ENCODE results near the gene UBE2QL1.

Gene UBE2QL1

DNA sequence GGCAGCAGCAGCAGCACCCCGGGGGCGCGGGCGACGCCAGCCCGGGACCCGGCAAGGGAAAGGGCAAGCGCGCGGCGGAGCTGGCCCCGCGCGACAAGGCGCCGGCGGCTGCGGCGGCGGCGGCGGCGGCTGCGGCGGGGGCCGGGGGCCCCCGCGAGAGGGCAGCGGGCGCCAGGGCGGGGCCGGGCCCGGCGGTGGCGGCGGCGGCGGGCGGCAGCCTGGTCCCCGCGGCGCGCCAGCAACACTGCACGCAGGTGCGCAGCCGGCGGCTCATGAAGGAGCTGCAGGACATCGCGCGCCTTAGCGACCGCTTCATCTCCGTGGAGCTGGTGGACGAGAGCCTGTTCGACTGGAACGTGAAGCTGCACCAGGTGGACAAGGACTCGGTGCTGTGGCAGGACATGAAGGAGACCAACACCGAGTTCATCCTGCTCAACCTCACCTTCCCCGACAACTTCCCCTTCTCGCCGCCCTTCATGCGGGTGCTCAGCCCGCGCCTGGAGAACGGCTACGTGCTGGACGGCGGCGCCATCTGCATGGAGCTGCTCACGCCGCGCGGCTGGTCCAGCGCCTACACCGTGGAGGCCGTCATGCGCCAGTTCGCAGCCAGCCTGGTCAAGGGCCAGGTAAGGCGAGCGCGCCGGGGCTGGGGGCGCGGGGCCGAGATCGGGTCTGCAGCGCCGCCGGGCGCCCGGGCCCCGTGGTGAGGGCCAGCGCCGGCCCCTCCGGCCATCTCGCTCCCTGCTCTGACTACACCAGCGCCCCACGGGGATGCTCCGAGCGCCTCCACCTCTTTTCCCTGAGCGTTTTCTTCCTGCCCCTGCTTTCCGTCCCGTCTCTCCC lies at the start of gene UBE2QL1:
UBE2QL1 (plus strand) TSS at position 238 of the 843 bp plus-strand sequence; CDS start at position 273, 35 bp downstream.
- DNase-seq = no peak

DNA sequence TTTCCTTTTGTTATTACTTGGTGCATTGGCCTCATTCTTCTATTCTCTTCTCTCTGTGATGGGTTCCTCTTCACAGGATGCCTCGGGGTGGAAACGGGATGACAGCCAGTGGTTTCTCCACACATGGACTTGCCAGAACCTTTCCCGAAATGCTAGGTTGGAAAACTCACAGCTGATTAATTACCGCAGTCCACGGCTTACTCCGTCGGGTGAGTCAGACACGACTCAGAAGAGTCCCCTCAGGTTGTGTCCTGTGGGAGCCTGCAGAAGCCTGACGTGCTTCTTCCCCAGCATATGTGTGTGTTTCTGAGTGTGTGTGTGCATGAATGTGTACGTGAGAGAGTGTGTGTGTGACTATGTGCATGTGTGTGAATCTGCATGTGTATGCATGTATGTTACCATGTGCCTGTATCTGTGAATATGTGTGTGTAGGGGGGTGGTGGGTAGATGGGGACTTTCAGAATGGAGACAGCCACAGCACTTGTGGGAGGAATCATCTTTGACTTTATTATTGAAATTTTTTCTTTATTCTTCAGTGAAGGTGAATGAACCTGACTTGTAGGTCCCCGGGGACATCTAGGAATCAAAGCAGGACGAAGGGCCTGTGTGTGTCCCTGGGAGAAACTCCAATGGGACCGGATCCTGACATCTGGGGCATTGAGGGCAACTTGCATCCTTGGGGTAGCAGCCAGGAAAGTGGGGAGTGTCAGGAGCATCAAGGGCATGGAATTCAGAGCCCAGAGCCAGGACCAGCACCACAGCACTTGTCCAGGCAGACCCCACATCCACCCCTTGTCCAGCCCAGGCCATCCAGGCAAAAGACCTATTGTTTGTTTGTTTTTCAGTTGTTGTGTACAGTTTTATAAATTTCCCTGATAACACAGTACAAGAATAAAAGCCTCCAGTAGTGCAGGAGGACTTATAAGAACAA lies 48.4 kb upstream of the UBE2QL1 start:
- no peak for DNase-seq

- DNase-seq = no peak
Observed at GRCh38 chr5:6401410-6401809, 47.2 kb upstream of the UBE2QL1 start.

DNA sequence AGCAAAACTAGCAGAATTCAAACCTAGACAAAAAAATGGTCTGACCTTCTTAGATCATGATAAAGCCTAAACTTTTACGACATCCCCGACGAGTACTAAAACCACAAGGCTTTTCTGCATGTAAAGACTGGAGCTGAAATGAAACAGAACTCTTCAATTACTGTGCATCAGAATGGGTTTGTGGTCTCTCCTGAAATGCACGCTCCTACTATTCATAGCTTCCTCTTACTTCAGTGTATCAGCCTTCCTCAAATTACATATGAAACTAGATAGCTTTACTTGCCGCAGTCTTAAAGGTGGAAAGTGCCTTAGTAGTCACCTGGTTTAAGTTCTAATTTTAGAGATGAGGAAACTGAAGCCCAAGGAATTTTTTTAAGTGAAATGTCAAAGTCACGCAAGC lies 45.7 kb upstream of the UBE2QL1 start:
- DNase-seq = peak; percentile 87

DNA sequence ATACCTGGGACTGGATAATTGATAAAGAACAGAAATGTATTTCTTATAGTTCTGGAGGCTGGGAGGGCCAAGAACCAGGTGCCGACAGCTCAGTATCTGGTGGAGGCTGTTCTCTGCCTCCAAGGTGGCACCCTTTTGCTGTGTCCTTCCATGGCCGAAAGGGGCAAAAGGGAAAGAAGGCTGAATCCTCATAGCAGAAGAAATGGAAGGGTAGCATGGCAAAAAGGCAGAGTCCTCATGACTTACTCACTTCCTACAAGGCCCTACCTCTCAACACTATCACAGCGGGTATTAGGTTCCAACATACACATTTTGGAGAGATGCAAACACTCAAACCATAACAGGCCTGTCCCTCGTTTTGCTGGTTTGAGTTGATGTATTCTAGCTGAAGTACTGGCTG lies 45.2 kb upstream of the UBE2QL1 start:
- DNase-seq = no peak

- no peak for DNase-seq
Observed at GRCh38 chr5:6404129-6404528, 44.5 kb upstream of the UBE2QL1 start.

DNA sequence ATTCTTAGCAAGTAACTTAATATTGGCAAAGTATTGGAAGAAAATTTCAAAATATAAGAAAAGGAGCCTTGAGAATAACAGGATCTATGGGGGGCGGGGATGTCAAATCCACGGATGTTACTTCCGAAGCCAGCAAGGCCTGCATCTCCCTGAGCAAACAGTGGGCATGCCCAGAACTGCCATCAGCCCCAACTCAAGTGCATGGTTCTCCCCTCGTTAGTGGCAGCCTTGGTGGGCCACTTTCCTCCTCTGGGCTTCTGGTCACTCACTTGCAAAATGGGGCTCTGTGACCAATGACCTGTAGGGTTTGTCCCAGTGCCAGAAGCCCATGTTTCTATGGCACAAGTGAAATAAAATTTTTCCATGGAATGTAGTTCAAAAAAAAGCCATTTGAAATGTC lies 43.1 kb upstream of the UBE2QL1 start:
- no peak for DNase-seq

GRCh38 chr5:6407558-6408259 lies 41.0 kb upstream of the UBE2QL1 start:
- peak; percentile 76 for DNase-seq

- no peak for DNase-seq
Observed at GRCh38 chr5:6408260-6408596, 40.4 kb upstream of the UBE2QL1 start.

DNA sequence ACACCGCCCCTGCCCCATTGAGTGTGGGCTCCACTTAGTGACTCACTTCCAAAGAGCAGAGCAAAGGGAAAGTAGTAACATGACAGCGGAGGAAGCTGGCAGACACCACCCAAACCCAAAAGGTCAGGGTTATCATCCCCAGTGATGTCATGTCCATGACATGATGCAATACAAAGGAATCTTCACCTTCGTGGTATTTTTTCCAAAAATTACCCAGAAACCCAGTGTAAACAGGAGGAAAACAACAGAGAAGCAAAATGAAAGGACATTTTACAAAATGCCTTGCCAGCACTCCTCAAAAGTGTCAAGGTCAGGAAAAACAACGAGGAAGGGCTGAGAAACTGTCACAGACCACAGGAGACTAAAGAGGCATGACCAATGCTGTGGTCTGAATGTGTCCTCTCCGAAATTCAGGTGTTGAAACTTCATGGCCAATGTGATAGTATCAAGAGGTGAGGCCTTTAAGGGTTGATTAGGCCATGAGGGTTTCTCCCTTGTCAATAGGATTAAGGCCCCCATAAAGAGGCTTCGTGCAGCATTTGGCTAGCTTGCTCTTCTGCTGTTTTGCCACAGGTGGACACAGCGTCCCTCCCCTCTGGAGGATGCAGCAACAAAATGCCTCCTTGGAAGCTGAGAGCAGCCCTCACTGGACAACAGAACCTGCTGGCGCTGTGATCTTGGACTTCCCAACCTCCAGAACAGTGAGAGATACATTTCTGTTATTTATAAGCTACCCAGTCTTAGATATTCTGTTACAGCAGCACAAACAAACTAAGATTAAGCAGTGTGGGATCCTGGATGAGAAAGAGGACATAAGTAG lies 39.8 kb upstream of the UBE2QL1 start:
- peak; percentile 38 for DNase-seq

DNA sequence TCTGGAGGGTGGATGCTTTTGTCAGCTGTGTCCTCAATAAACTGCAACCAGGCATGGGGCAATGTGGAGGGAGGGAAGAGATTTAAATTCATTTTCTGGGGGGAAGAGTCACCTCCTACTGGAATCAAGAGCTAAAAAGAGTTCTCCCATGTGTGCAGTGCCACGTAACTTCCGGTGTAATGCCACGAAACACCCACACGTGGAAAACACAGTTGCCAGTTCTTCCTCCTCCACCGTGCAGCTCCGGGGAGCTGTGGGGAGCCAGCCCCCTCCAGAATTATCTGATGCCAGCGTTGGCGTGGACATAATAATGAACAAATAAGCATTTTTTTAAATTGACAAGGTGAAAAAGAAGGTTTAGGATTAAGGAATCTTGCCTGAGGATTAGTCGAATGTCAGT lies 38.2 kb upstream of the UBE2QL1 start:
- DNase-seq = no peak

DNA sequence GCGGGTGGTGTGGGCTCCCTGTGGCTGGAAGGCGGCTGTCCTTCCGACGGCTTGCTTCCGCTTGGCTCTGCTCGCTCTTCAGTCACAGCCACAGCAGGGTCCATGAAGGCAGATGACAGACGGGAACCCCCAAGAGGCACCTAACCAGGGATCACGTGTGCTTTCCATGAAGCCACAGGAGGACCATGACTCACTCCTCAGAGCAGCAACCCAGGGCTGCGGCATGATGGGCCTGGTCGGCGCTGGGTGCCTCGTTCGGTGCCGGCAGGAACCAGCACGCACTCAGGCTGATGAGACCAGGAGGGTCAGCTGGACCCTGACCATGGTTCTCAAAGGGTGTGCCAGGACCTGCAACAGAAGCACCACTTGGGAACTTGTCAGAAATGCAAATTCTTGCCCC lies 37.5 kb upstream of the UBE2QL1 start:
- DNase-seq = no peak

DNA sequence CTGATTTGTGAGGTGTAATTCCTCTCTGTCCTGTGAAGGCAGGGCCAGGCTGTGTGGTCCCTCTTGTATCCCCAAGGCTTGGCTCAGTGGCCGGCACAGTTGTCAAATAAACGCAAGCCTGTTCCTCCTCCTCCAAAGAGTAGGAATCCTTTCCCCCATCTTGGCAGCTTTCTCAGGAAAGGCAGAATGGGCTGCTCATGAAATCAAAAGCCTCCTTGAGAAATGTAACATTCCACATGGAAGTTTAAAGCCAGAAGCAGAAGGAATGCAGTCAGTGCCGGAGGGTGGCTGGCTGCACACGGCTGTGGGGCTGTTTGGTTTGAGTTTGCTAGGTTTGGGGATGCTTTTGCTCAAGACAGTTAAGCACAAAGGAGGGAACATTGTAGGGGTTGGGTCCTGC lies 35.8 kb upstream of the UBE2QL1 start:
- no peak for DNase-seq

GRCh38 chr5:6417657-6418056 lies 31.0 kb upstream of the UBE2QL1 start:
- DNase-seq = no peak

- no peak for DNase-seq
Observed at GRCh38 chr5:6418679-6419276, 29.9 kb upstream of the UBE2QL1 start.

DNA sequence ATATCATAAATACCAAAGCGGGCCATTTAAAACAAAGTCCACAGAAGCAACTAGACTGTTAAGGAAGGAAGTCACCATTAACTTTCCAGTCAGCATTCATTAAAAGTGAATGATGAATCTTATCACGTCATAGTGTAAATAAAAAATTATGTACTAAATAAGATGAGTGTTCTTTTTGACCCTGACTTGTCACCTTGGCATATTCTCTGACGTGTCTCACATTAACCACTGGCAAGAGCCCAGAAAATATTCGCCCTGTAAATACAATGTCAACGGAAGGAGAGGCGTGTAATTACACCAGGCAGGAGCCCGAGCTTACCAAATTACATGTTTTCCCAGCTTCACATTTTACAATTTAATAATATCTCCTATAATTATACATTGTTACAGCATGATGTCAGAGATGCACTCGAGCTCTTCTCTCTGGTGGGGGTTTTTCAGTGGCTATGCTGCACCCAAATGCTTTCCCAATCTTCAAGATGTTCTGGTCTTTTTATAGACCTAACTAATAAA lies 29.3 kb upstream of the UBE2QL1 start:
- DNase-seq = no peak

GRCh38 chr5:6423327-6424109 lies 25.1 kb upstream of the UBE2QL1 start:
- no peak for DNase-seq

DNA sequence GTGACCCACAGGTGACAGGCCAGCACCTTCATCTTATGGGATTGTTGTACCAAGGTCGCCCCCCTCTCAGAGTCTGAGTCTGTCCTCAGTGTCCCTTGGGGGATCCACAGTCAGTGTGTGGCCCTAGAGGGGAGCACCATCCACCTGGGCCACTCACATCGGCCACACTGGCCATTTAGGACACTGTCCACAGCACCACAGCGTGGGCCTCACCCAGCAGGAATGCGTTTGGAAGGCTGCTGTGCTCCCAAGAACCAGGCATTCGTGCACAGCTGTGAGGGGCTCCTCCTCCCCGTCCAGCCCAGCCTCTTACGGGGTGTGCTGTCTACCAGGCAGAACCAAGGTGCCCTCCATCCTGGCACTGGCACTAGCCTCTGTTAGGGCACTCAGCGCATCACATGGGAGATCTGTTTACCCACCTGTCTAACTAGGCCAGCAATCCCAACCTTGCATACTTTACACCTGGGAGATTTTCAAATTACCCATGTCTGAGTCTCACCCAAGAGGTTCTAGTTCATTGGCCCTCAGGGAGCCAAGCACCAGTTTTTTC lies 24.5 kb upstream of the UBE2QL1 start:
- no peak for DNase-seq

DNA sequence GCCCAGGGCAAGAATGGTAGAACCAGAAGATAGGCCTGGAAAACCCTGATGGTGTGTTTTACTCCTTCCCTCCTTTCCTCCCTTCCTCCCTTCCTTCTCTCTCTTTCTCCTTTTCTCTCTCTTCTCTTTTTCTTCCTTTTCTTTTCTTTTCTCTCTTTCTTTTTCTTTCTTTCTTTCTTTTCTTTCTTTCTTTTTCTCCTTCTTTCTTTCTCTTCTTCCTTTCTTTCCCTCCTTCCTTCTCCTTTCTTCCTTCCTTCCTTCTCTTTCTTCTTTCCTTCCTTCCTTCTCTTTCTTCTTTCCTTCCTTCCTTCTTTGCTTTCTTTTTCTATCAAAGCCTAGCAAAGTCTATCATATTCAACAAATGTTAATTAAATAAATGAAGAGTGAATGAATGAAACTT lies 24.0 kb upstream of the UBE2QL1 start:
- DNase-seq = no peak

DNA sequence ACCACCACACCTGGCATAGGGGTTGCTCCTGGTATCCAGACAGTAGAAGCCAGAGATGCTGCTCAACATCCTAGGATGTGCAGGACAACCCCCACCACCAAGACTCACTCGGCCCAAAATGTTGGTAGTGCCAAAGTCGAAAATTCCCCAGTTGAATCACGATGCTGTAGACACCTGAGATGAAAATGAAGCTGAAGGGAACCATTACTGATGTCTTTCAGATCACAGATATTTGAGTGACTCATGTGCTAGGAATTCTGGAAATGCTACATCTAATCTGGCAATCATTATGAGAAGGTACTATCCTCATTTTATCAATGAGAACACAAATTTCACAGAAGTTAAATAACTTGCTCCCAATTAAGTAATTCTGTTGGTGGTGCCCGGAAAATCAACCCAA lies 21.0 kb upstream of the UBE2QL1 start:
- DNase-seq = no peak

Data from OCI-M1 (cell line).